AG04450 (cell line): ENCODE results near the gene PARD6G. TPM values are rescaled to one million over a fixed set of nuclear protein-coding genes. Genes with fewer than 3 reads are reported as not detected.
"Not testable (repeated sequence)": the region's sequence is repeated elsewhere in the genome, so short reads cannot be mapped to it uniquely, and the experiment has no call there.

ENCODE experiments used
- CTCF ChIA-PET: fragments of 300-600, 350-600 bp; formaldehyde crosslinking; extraction: SDS; loops from one replicate; lab custom pipeline; 2022; ENCODE audit warnings: antibody characterized with exemption, inconsistent platforms; lab: Charles Lee
- POLR2A ChIA-PET: fragments of 350-600 bp; formaldehyde crosslinking; extraction: SDS; loops from one replicate; lab custom pipeline; 2021; ENCODE audit warnings: antibody characterized with exemption, inconsistent platforms; lab: Yijun Ruan, JAX
- DNase-seq: peaks from one replicate; pipeline ENCODE4 v3.0.0-alpha.2; 2011; ENCODE audit warnings: low read depth, low spot score
- H3K27ac ChIP-seq: one replicate; pipeline ENCODE4 v1.5.1; 2012; ENCODE audit warnings: low read depth, low read length, control low read depth
- H3K27me3 ChIP-seq: one replicate; pipeline ENCODE4 v1.6.0; 2012; ENCODE audit warnings: low read length; ENCODE audit not compliant: control insufficient read depth, insufficient read depth
- H3K4me3 ChIP-seq: 2 replicates; pipeline ENCODE4 v1.5.1; 2011; ENCODE audit warnings: mild to moderate bottlenecking, low read depth, low read length, control low read depth
- H3K9me3 ChIP-seq: 2 replicates; pipeline ENCODE4 v1.5.1; 2012; ENCODE audit warnings: low read length; ENCODE audit not compliant: control insufficient read depth, insufficient read depth
- polyA plus RNA-seq: library from polyadenylated mRNA; depleted of rRNA; stranded (reverse); fragments of >200 nt; gene quantifications from 2 replicates; pipeline ENCODE4 v1.2.3, GENCODE V29; 2011
- TF ChIP-seq, protein P1 (sequence below): IDR thresholded peaks from 2 replicates; pipeline ENCODE4 v1.5.1; 2011; ENCODE audit warnings: low read depth, low read length, control low read depth, inconsistent platforms

PARD6G gene
- polyA plus RNA-seq, 1 experiment = 11.2 TPM

DNA sequence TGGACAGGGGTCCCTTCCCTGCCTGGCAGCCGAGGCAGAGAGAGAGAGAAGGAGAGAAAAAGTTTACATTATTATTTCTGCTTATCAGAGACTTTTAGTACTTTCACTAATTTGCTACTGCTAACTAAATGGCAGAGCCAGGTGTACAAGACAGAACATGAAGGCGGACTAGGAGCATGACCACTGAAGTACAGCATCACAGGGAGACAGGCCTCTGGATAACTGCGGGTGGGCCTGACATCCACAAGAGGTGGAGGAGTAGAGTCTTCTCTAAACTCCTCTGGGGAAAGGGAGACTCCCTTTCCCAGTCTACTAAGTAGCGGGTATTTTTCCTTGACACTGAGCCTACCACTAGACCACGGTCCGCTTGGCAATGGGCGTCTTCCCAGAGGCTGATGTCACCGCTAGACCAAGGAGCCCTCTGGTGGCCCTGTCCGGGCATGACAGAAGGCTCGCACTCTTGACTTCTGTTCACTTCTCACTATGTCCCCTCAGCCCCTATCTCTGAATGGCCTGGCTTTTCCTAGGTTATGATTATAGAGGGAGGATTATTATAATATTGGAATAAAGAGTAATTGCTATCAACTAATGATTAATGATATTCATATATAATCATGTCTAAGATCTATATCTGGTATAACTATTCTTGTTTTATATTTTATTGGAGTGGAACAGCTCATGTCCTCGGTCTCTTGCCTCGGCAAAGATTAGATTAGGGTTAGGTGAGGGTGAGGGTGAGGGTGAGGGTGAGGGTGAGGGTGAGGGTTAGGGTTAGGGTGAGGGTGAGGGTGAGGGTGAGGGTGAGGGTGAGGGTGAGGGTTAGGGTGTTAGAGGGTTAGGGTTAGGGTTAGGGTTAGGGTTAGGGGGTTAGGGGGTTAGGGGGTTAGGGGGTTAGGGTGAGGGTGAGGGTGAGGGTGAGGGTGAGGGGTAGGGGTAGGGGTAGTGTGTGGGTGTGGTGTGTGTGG lies 10.5 kb upstream of the PARD6G start:
- POLR2A ChIA-PET, H3K27ac ChIP-seq, H3K9me3 ChIP-seq, H3K4me3 ChIP-seq, H3K27me3 ChIP-seq: not testable (repeated sequence)
- CTCF ChIA-PET = interaction anchor here (0.9 to 3.0 kb wide), 3 partner anchors 58 to 100 kb away, joined by 3 to 27 read pairs (median 11); no protein-coding TSS in a partner anchor
- peak; percentile 18 for DNase-seq
- TF ChIP-seq, protein P1, sequence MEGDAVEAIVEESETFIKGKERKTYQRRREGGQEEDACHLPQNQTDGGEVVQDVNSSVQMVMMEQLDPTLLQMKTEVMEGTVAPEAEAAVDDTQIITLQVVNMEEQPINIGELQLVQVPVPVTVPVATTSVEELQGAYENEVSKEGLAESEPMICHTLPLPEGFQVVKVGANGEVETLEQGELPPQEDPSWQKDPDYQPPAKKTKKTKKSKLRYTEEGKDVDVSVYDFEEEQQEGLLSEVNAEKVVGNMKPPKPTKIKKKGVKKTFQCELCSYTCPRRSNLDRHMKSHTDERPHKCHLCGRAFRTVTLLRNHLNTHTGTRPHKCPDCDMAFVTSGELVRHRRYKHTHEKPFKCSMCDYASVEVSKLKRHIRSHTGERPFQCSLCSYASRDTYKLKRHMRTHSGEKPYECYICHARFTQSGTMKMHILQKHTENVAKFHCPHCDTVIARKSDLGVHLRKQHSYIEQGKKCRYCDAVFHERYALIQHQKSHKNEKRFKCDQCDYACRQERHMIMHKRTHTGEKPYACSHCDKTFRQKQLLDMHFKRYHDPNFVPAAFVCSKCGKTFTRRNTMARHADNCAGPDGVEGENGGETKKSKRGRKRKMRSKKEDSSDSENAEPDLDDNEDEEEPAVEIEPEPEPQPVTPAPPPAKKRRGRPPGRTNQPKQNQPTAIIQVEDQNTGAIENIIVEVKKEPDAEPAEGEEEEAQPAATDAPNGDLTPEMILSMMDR = peak; percentile 83

DNA sequence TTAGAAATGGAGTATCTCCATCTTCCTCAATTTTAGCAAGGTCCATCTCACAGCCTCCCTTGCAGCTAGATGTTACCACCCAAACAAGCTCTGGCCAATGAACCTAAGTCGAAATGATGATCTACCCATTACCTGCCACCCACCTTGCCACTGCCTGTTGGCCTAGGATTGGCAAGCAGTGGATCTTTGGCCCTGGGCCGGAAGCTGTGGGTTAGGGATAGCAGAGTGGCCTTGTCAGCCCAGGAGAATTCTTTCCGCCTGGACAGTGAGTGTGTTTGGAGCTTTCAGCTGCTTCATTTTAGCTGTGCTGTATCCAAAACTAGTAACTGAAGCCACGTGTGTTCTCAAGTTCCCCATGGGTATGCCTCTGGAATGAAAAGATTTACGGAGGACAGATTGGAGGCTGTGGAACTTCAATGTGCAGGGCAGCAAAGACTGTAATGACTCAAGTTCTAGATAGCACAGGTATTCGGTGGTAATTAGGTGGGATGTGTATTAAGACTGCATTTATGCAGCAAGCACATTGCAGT lies 7.7 kb upstream of the PARD6G start:
- CTCF ChIA-PET = interaction anchor here (1.3 to 3.0 kb wide), 2 partner anchors 85 to 97 kb away, joined by 6 to 27 read pairs; no protein-coding TSS in a partner anchor
- TF ChIP-seq, protein P1 = no peak
- H3K27ac ChIP-seq = no peak overlapping the region
- DNase-seq = no peak
- H3K9me3 ChIP-seq = peaks cover 5% of the 10 kb centered on the region
- POLR2A ChIA-PET = no interaction called here
- H3K27me3 ChIP-seq = peaks cover 3% of the 10 kb centered on the region
- no peak overlapping the region for H3K4me3 ChIP-seq

DNA sequence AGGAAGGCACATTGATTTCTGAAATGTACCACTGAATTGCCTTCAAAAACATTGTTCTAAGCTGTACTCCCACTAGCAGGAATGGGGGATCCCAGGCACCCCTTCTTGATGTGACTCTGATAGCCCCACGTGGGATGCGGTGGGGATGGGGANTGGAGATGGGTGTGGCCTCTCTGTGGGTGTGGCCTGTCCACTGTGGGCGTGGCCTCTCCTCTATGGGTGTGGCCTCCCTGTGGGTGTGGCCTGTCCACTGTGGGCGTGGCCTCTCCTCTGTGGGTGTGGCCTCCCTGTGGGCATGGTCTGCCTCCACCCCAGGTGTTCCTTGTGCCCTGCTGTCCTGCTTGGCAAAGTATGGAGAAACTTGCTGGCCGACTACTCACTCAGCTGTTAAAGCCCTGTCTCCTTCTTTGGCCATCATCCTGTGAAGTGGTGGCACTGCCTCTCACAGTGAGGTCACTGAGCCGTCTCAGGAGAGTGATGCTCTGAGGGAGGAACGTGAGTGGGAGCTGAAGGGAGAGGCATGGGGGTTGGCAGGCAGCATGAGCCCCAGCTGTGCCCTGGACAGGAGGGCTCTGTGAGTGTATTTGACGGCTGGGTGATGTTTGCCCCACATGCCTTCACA lies 6.7 kb upstream of the PARD6G start:
- Histone ChIP-seq H3K27ac (no peak overlapping the region), H3K4me3 (no peak overlapping the region), H3K9me3 (peaks cover 5% of the 10 kb centered on the region), H3K27me3 (peaks cover 3% of the 10 kb centered on the region)
- ChIA-PET CTCF (no interaction called here), POLR2A (no interaction called here)
- TF ChIP-seq, protein P1 = no peak
- DNase-seq = no peak

DNA sequence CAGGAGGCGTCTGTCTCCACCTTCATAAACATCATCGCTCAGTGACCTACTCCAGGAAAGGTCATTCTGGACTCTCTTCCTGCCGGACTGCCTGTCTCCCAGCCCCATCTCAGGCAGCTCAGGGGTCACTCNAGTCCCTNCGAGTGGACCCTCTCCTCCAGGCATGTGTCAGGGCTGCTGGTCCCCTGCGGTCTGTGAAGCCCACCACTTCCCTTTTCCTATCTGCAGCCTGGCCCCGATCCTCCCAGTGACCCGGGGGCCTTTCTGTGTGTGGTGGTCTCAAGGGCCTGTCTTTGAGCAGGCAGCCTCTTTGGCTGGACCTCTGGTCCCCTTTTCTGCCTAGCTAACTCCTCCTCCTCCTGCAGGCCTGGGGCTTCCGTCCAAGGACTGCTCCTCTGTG lies 5.9 kb upstream of the PARD6G start:
- Histone ChIP-seq H3K27ac (no peak overlapping the region), H3K9me3 (peaks cover 5% of the 10 kb centered on the region), H3K4me3 (no peak overlapping the region), H3K27me3 (peaks cover 3% of the 10 kb centered on the region)
- TF ChIP-seq, protein P1 = no peak
- CTCF ChIA-PET = interaction anchor here (2.8 kb wide), 1 partner anchor 82 kb away, joined by 10 read pairs; no protein-coding TSS in a partner anchor
- POLR2A ChIA-PET = no interaction called here
- DNase-seq = no peak
